BE2C (cell line): ENCODE results near the gene PLOD1.

ENCODE experiments used
- DNase-seq: peaks from one replicate; pipeline ENCODE4 v3.0.0-alpha.2; 2020
- H3K27me3 ChIP-seq: fragments of 250-450 bp; sonication (Bioruptor Pico); 2 replicates; pipeline ENCODE4 v1.5.1; 2020; ENCODE audit warnings: mild to moderate bottlenecking
- H3K36me3 ChIP-seq: fragments of 250-450 bp; sonication (Bioruptor Pico); 2 replicates; pipeline ENCODE4 v1.5.1; 2020; ENCODE audit warnings: mild to moderate bottlenecking
- H3K4me1 ChIP-seq: fragments of 250-450 bp; sonication (Bioruptor Pico); 2 replicates; pipeline ENCODE4 v1.5.1; 2020
- H3K4me3 ChIP-seq: 2 replicates; pipeline ENCODE4 v1.5.1; 2011; ENCODE audit warnings: low read depth, low read length
- H3K9me3 ChIP-seq: fragments of 250-450 bp; sonication (Bioruptor Pico); 2 replicates; pipeline ENCODE4 v1.5.1; 2020
- TF ChIP-seq, protein P1 (sequence below): IDR thresholded peaks from 2 replicates; pipeline ENCODE4 v1.5.1; 2012; ENCODE audit warnings: mild to moderate bottlenecking, low read depth, low read length

Gene PLOD1

DNA sequence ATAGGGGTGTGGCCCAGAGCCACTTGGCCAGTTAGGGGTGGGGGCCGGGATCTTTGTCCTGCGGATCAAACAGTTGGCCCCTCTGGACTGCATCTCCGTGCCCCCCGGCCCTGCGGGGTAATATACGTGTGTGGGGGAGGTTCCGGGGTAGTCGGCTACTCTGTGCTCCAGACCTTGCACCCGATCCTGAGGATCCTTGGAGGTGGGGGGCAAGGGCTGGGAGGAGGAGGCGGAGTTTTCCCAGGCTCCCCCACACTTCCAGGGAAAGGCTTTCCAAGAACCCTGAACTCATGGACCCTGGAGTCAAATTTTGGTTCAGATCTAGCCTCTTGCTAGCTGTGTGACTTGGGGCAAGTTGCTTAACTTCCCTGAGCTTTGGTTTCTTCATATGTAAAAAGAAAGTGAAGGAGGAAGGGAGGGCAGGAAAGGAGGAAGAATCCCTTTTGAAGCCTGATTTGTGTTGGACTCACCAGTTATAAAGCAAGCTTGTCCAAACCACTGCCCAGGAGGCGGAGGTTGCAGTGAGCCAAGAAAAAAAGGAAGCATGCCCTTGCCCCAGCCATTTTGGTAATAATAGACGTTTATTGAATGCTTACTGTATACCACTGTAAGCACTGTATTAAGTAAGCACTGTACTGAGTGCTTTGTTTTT lies 85.5 kb downstream of the PLOD1 start:
- TF ChIP-seq, protein P1, sequence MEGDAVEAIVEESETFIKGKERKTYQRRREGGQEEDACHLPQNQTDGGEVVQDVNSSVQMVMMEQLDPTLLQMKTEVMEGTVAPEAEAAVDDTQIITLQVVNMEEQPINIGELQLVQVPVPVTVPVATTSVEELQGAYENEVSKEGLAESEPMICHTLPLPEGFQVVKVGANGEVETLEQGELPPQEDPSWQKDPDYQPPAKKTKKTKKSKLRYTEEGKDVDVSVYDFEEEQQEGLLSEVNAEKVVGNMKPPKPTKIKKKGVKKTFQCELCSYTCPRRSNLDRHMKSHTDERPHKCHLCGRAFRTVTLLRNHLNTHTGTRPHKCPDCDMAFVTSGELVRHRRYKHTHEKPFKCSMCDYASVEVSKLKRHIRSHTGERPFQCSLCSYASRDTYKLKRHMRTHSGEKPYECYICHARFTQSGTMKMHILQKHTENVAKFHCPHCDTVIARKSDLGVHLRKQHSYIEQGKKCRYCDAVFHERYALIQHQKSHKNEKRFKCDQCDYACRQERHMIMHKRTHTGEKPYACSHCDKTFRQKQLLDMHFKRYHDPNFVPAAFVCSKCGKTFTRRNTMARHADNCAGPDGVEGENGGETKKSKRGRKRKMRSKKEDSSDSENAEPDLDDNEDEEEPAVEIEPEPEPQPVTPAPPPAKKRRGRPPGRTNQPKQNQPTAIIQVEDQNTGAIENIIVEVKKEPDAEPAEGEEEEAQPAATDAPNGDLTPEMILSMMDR, result no peak
- Histone ChIP-seq H3K4me3 (peak overlapping the region; percentile 69), H3K27me3 (no peaks in the 10 kb centered on the region), H3K9me3 (no peaks in the 10 kb centered on the region), H3K36me3 (0 out of 2 replicates have a peak, but pooled peaks cover 3% of the 10 kb centered on the region), H3K4me1 (no peaks in the 10 kb centered on the region)
- DNase-seq, result no peak

DNA sequence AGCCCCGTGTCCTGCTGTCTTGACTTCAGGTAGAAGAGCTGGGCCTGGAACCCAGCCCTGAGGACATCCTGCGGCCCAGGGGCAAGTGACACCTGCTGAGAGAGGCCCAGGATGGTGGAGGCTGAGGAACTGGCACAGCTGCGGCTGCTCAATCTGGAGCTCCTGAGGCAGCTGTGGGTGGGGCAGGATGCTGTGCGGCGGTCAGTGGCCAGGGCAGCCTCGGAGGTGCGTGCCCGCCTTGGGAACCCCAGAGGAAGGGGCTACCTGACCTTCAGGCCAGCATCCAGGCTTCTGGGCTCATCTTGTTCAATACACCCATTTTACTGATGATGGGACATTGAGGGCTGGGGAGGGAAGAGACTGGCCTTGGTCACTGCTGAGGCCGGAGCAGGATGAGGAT lies 87.1 kb downstream of the PLOD1 start:
- no peak overlapping the region for H3K4me3 ChIP-seq
- H3K27me3 ChIP-seq, result no peaks in the 10 kb centered on the region
- 0 out of 2 replicates have a peak, but pooled peaks cover 3% of the 10 kb centered on the region for H3K36me3 ChIP-seq
- TF ChIP-seq, protein P1, result no peak
- no peaks in the 10 kb centered on the region for H3K9me3 ChIP-seq
- no peak for DNase-seq
- H3K4me1 ChIP-seq, result no peaks in the 10 kb centered on the region

DNA sequence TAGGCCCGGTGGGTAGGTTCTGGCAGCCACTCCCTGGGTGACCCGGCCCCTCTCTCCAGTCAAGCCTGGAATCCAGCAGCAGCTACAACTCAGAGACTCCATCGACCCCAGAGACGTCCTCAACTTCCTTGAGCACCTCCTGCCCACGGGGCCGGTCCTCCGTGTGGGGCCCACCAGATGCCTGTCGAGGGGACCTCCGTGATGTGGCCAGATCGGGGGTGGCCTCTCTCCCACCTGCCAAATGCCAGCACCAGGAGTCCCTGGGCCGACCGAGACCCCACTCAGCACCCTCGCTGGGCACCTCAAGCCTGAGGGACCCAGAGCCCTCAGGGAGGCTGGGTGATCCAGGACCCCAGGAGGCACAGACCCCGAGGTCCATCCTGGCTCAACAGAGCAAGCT lies 87.5 kb downstream of the PLOD1 start:
- Histone ChIP-seq H3K27me3 (no peaks in the 10 kb centered on the region), H3K4me1 (no peaks in the 10 kb centered on the region), H3K36me3 (0 out of 2 replicates have a peak, but pooled peaks cover 3% of the 10 kb centered on the region), H3K4me3 (no peak overlapping the region), H3K9me3 (no peaks in the 10 kb centered on the region)
- DNase-seq, result no peak
- TF ChIP-seq, protein P1, result no peak
